22Rv1 (cell line): ENCODE measurements around the gene SFXN1.

ENCODE experiments used
- ZFX ChIP-seq: fragments of 450-650 bp; IDR thresholded peaks from 2 replicates; pipeline ENCODE4 v1.6.1; 2017; ENCODE audit warnings: antibody characterized with exemption, borderline replicate concordance
- TF ChIP-seq, protein P1 (sequence below): fragments of 450-650 bp; IDR thresholded peaks from 2 replicates; pipeline ENCODE4 v1.5.1; 2017; ENCODE audit warnings: mild to moderate bottlenecking

DNA sequence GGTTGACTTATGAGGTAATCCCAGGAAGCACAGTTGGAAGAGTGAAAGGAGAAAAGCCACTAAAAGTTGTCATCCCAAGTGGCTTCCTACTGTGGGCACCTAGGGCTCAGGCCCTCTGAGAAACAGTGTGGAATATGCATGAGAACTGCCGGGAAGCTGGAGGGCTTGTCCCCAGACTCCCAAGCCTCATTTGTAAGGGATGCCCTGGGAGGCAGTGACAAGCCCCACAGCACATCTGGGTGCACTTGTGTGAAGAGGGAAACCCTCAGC is 64.5 kb downstream of the SFXN1 start:
- TF ChIP-seq, protein P1, sequence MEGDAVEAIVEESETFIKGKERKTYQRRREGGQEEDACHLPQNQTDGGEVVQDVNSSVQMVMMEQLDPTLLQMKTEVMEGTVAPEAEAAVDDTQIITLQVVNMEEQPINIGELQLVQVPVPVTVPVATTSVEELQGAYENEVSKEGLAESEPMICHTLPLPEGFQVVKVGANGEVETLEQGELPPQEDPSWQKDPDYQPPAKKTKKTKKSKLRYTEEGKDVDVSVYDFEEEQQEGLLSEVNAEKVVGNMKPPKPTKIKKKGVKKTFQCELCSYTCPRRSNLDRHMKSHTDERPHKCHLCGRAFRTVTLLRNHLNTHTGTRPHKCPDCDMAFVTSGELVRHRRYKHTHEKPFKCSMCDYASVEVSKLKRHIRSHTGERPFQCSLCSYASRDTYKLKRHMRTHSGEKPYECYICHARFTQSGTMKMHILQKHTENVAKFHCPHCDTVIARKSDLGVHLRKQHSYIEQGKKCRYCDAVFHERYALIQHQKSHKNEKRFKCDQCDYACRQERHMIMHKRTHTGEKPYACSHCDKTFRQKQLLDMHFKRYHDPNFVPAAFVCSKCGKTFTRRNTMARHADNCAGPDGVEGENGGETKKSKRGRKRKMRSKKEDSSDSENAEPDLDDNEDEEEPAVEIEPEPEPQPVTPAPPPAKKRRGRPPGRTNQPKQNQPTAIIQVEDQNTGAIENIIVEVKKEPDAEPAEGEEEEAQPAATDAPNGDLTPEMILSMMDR, result no peak
- TF ChIP-seq ZFX, result no peak
